Fibroblast of skin of right quadriceps (primary cell): ENCODE measurements around the gene MED29.

ENCODE experiments used
- DNase-seq: peaks from one replicate; pipeline ENCODE4 v3.0.0-alpha.2; 2013

Gene MED29

DNA sequence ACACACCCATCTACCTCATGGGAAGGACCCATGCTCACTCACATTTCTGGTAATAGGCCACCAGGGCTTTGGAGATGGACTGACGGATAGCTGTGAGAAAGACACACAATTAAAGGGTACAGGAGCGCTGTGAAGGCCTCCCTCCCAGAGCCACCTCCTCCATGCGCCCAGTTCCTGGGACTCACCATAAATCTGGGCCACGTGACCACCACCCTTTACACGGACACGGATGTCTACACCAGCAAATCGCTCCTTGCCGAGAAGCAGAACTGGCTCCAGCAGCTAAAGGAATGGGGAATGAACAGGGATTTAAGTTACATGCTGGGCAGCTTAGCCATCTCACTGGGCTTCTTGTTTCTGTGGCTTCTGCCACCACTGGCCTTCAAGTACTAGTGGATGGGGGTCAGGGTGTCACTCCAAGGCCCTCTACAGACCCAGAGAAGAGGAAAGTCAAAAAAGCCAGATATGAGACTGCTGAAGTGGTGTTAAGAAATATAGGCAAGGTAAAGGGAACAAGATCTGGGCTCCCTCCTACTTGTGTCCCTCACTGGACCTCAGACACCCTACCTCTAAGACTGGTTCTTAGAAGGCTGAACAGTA is 42.4 kb downstream of the MED29 start:
- DNase-seq: no peak

DNA sequence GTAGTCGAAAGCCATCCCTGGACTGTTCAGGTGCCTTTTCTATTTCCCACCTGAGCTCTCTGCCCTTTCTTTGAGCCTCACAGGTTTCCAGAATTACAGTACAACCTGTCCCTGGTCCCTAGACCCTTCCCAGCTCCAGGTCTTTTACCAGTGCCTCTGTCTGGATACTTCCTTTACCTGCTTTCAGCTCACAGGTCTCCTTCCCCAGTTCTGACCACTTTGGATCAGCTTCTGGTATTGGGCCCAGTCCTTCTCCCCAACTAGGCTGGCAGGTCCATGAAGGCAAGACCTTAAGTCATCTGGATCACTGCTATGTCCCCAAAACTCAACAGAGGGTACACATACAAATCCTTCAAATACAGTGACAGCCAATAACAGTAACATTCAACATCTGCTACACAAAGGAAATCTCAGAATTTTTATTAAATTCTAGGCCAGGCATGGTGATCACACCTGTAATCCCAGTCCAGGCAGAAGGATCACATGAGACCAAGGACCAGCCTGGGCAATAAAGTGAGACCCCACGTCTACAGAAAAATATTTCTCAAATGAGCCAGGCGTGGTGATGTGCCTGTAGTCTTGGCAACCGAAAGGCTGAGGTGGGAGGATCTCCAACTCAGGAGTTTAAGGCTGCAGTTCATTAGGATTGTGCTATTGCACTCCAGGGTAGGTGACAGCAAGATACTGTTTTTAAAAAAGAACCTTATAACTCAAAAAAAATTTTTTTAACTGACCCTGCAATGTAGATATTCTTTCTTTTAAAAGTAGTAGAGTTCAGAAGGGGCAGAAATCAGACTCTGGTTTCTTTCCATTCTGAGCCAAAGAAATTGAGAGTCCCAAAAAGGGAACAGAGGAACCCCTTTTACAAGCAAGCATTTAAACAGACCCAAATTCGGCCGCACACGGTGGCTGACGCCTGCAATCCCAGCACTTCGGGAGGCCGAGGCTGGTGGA is 43.2 kb downstream of the MED29 start:
- no peak for DNase-seq

DNA sequence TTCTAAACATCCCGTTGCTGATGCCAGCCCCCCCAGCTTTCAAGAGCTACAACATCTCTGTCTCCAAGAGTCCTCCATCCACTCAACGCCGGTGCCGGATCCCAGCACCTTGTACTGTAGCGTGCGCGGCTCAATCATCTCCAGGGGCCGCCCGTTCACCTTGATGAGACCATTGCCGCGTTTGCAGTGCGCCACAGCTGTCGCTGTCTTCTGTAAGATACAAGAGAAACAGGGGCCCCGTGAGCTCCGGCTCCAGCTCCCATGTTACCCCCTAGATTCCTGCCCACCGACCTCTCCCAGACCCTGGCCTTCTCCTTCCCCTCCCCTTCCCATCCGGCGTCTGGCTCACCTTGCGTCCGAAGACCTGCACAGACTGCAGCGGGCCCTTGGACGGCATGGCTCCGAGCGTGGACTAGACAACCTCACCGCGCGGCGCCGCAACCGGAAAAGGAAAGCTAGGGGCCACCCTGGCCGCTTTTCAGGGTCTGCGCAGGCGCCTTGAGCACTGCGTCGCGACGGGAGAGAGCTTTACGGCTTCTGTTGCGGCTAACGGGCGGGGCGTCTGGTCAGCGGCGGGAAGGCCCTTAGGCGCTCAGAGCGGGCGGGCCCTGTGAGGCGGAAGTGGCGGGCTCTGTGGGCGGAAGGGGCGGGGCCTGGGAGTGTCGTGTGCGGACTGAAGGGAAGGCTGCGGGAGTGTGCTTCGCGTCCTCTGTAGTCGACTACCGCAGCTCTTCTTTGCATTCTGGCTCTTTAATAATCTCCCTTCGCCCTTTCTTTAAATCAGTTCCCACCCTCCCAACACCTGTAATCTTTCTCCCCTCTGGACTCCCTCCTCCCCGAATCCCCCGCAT is 44.5 kb downstream of the MED29 start, which contains the start of gene RPS16:
RPS16 (minus strand) TSS at position 451 of the 851 bp plus-strand sequence; CDS start at position 397, 54 bp downstream.
- peak; percentile 98 for DNase-seq

DNA sequence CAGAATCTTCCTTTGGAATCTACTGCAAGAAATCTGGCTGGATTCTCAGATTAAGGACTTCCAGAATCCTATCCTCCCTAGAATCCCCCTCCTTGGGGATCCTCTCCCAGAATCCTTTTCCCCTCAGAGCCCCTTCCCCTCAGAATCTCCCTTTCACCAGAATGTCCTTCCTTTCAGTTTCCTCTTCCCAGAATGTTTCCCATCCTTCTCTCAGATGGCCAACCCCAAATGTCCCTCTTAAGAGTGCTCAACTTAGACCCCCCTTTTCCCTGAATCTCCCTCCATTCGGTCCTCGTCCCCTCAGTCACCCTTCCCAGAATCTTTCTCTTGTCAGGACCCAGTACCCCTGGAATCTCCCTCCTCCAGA is 45.2 kb downstream of the MED29 start:
- DNase-seq: no peak

DNA sequence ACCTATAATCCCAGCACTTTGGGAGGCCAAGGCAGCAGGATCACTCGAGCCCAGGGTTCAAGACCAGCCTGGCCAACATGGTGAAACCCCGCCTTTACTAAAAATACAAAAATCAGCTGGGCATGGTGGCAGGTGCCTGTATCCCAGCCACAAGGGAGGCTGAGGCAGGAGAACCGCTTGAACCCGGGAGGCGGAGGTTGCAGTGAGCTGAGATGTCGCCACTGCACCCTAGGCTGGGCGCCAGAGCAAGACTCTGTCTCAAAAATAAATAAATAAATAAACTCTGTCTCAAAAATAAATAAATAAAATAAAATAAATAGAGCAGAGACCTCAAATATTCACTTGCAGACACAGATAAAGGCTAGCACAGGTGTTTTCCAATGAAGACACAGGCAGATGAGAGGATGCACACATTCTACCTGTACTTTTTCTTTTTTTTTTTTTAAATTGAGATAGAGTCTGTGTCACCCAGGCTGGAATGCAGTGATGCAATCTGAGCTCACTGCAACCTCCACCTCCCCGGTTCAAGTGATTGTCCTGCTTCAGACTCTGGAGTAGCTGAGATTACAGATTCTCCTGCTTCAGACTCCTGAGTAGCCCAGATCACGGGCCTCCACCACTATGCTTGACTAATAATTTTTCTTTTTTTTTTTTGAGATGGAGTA is 47.2 kb downstream of the MED29 start:
- peak; percentile 39 for DNase-seq

DNA sequence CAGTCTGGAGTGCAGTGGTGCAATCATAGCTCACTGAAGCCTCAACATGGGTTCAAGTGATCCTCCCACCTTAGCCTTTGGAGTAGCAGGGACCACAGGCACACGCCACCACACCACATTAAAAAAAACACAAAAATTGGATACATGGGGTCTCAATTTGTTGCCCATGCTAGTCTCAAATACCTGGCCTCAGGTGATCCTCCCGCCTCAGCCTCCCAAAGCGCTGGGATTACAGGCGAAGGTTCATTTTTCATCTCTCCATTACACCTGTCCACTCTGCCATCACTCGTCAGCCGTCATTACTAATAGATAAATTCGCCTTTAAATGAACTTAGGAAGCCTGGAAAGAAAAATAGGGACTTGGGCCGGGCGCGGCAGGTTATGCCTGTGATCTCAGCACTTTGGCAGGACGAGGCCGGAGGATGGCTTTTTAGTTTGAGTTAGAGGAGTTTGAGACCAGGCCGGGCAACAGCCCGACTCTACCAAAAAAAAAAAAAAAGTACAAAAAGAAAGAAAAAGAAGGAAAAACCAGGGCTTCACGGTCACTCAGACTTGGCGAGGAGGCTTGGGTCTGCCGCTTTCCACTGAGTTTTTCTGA is 53.5 kb downstream of the MED29 start:
- no peak for DNase-seq

DNA sequence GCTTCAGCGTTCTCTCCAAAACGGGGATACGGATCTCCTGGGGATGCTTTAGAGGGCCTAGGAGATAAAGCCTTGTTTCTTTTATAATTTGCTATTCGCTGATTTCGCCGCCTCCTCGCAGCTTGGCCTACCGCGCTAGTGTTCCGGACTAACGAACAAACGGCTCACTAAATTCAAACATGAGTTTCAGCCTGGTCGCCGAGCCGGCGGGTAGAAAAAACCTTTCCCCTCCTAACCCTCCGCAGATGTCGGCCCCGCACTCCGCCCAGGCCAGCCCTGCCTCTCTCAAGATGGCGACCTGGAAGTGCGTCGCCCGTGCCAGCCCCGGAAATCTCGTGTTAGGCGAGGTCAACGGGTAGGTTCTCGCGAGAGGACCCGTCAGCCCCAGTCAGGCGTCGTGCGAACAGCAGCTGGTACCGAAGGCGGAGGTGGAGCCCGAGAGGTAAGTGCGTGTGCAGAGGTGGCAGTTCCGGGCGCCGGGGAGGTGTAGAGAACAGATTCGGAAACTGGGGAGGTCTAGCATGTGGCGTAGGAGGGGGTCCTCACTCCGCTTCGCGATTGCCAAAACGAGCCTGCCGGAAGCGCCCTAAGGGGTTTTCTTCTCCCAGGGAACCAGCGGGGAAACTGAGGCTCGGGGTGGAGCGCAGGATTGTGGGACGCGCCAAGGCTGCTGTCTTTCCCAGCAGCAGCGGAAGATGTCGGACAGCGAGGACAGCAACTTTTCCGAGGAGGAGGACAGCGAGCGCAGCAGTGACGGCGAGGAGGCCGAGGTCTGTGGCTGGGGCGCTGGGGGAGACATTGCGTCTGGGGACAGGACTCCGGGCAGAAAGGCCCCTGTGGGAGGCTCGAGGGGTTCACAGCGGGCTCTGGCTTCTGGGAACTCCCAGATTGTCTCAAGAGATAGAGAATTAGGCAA is 54.3 kb downstream of the MED29 start, which contains the start of gene SUPT5H:
SUPT5H (plus strand) TSS at position 387 of the 916 bp plus-strand sequence; CDS start at position 696, 309 bp downstream.
- DNase-seq: peak; percentile 96

DNA sequence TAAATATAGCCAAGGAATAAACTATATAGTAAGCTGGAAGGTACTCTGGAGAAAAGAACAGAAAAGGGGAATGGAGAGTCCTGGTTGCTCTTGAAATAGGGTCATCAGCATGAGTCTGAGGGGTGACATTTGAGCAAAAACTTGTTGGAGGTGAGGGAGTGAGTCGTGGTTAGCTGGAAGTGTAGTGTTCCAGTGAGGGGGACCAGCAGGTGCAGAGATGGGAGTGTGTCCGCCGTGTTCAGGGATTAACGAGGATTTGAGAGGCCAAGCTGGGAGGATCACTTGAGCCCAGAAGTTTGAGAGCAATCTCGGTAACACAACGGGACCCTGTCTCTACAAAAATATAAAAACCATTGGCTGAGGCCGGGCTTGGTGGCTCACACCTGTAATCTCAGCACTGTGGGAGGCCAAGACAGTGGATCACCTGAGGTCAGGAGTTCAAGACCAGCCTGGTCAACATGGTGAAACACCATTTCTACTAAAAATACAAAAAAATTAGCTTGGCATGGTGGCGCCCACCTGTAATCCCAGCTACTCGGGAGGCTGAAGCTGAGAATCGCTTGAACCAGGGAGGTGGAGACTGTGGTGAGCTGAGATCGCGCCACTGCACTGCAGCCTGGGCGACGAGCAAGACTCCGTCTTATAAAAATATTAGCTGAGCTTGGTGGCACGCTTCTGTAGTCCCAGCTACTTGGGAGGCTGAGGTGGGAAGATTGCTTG is 55.3 kb downstream of the MED29 start:
- DNase-seq: no peak

DNA sequence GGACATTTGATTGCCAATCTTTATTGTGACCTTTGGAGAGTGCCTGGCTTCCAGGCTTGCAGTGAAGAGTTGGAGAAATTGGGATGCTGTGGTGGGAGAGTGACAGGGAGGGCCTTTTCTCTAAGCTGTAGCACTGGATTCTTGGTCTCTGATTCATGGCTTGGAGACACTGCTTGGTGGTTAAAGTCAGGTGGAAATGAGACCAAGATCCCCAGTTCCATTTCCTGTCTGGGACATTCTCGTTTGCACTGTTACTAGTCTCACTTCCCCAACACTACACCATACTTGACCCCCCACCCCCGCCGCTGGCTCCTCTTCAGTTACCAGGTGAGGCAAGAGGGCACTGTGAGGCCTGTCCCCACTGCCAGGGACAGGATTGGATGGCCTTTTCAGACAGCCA is 57.1 kb downstream of the MED29 start:
- no peak for DNase-seq

DNA sequence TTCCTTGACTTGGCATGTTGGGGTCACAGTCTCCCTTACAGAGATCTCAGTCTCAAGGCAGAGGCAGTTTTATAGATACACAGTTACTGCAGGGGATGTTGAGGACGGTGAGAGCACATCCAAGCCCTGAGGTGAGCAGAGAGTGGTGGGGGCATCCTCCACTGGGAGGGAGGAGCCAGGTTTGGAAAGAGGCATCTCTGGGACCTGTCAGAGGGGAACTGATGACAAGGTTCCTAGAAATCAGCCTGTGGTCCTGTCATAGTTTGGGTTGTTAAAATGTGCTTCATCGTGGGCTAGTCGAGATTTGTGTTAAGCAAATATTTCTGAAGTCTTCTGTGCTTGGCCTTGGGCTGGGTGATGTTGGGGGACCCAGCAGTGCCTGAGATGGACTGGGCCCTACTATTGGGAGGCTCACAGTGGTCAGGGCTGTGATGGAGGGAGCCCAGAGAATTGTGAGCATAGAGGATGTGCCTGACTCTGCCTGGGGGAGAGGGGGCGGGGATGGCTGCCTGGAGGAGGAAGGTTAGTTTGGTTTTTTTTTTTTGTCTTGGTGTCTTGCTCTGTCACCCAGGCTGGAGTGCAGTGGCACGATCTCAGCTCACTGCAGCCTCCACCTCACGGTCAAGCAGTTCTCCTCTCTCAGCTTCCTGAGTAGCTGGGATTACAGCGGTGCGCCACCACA is 58.1 kb downstream of the MED29 start:
- DNase-seq: no peak
